ENCODE results near the gene NTRK2.
"Not testable (repeated sequence)": the region's sequence is repeated elsewhere in the genome, so short reads cannot be mapped to it uniquely, and the experiment has no call there.

NTRK2 gene

DNA sequence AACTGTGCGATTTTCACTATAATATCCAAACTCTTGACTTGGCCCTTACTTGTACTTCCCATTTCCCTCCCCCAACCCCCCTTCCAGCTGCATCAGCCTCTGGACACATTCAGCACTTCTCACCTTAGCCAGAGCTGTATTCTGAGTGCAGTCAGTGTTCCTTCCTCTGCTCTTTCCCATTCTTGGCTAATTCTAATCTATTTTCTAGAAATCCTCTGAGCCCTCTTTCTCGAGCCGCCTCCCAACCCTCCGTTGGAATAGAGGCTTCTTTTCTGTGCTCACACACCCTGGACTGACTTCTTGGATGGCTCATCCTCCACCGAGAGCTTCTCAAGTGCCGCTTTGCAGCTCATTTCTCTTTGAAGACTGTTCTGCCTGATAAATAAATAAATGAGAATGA lies 188.8 kb downstream of the NTRK2 start:
- DNase-seq, result no peak

DNA sequence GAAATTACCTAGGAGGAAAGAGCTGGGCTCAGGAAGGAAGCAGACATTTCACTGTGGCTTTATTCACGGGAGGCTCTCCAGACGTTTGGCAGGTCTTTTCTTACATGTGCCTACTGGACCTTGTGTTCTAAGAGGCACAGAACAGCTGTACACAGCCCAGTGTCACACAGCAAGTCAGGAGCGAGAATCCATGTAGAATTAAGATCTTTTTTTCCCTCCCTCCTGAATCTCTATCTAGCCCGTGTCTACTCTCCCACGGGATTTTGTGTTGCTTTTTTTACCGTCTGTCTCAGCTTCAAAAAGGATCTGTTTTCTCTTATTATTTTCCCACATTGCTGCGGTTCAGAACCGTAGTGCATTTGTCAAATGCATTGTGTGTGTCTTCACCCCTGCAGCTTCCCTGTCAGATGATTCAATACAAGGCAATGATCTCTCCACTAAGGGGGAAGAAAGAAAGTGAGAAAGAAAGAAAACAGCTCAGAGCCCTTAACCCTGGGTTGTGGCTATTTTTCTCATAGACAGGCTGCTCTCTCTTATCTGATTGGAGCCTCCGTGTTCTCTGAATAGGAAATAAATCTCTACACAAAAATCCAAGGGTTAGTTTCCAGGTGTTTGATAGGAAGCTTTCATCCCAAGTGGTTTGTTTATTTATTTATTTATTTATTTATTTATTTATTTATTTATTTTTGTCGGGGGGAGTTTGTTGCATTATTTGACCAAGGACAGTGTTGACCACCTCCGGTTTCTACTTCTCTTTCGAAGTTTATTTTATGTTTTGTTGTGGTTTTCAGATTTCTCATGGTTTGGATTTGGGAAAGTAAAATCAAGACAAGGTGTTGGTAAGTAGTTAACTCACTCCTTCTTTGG lies 191.0 kb downstream of the NTRK2 start:
- DNase-seq, result no peak

GRCh38 chr9:84861455-84861854 lies 191.9 kb downstream of the NTRK2 start:
- no peak for DNase-seq

GRCh38 chr9:84862308-84862707 lies 192.8 kb downstream of the NTRK2 start:
- DNase-seq, result no peak

DNA sequence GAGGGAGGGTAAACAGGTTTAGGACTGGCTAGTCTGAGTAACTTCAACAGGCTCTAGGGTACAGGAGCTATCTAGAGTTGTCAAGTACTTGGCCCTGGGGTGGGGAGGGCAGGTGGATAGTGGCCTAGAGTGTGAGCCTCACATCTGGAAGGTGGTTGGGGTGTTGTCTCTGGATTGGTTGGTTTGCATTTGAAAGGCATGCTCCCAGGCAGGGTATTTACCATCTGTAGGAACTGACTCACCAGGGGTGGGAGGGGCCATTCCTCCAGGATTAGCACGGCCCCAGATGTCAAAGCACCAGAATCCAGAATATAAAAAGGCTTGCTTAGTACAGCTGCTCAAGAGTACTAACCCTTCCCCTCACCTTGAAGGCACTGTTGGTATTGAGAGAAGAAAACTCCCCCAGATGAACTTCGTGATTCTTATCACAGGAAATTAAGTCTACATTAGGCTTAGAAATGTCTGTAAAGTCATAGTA lies 193.3 kb downstream of the NTRK2 start:
- DNase-seq, result no peak

GRCh38 chr9:84863372-84863771 lies 193.8 kb downstream of the NTRK2 start:
- DNase-seq, result no peak

DNA sequence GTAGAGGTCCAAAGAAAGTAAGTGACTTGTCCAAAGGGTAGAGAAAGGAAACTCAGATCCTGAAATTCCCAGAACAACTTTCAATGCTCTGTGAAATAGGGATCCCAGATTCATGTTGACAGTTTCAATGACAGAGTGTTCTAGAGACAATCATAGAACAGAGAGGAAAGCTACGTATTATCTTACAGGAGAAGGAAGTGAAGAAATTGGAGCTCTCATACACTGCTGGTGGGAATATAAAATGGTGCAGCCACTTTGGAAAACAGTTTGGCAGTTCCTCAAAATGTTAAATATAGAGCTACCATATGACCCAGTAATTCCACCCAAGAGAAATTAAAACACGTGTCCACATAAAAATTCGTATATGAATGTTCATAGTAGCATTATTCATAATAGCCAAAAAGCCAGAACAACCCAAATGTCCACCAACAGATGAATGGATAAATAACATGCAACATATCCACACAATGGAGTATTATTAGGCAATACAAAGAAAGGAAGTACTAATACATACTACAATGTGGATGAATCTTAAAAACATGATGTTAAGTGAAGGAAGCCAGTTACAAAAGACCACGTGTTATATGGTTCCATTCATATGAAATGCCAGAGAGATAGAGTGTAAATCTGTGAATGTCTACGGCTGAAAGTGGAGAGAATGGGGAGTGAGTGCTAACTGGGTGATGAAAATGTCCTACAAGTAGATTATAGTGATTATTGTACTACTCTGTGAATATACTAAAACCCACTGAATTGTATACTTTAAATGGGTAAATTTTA lies 197.1 kb downstream of the NTRK2 start:
- DNase-seq, result no peak

DNA sequence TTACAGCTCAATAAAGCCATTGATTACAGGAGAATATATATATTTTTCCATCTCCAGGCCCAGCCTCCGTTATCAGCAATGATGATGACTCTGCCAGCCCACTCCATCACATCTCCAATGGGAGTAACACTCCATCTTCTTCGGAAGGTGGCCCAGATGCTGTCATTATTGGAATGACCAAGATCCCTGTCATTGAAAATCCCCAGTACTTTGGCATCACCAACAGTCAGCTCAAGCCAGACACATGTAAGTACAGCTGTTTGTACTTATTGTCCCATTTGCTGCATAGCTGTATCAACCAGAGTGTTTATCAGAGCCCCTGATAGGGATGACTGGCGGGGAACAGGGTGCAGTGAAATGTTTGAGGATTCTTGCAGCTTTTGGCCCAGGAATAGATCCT lies 197.7 kb downstream of the NTRK2 start:
- DNase-seq, result no peak

- no peak for DNase-seq
Observed at GRCh38 chr9:84869091-84869490, 199.6 kb downstream of the NTRK2 start.

GRCh38 chr9:84871983-84872382 lies 202.5 kb downstream of the NTRK2 start:
- DNase-seq, result no peak

GRCh38 chr9:84874022-84874421 lies 204.5 kb downstream of the NTRK2 start:
- DNase-seq, result no peak

DNA sequence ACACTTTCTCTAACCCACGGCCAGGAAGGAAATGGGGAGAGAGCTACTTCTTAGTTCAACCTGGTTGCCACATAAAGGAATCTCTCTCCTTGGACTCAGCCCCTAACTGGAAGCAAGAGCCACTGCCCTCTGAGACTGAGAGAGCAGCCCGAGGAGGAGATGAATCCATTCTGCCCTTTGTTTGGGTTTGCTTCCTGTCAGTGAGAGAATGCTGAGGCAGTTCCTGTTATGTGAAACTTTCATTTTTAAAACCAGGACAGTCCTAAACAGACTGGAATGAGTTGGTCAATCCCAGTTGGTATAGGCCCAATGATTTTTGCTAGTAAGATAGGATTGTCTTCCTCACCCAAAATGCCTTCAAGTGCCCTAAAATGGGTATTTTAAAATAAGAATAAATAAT lies 205.1 kb downstream of the NTRK2 start:
- DNase-seq, result no peak

DNA sequence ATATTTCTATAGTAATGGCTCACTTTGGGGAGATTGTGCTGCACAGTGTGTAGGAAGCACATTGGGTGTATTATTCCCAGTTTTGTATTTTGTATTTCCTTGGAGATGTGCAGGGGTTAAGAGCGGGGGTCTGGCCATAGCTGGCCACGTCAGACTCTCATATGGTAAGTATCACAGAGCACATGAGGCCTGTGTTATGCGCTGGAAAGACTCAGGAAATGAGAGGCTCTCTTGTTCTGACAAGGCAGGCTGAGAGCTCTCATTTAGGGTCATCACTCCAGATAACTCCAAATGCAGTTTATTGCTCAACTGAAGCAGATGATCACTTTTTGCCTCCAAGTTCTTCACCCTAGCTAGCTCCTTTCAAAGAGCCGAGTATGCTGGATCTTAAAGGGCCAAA lies 205.7 kb downstream of the NTRK2 start:
- no peak for DNase-seq

- no peak for DNase-seq
Observed at GRCh38 chr9:84879631-84880030, 210.1 kb downstream of the NTRK2 start.

GRCh38 chr9:84880835-84881234 lies 211.3 kb downstream of the NTRK2 start:
- no peak for DNase-seq

DNA sequence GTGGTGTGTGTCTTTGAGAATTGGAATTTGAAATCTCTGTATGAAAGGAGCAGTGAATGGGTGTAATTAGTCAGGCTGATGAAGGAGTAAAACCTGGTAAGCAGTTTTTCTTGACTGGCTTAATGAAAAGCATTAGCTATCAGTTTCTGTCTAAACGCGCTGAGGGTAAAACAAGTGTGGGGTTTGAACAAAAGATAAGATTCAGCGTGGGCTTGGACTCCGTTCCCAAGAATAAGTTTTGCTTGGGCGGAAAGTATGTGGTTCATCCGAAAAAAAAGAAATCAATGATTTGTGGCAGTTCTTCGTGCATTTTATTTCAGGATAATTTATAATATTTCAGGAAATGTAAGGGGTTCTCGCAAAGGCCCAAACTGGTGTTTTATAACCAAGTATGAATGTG lies 217.3 kb downstream of the NTRK2 start:
- DNase-seq, result no peak

DNA sequence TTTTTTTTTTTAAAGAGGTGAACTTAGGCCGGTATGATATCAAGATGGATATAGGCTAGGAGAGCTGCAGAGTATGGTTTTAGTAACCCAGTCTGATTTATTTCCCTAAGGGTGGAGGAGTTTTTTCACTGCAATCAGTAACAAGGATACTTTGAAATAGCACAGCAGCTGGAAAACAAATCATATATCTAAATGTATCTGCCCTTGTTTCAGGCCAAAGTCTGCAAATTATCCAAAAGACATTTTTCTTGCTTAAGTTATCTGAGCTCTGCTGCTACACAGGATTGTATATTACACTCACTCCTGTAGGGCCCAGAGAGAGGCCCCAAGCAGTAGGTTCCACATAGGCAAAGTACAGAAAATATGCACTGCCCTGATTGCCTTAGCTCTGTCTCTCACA lies 222.4 kb downstream of the NTRK2 start:
- no peak for DNase-seq

- no peak for DNase-seq
Observed at GRCh38 chr9:84893419-84894128, 224.0 kb downstream of the NTRK2 start.

GRCh38 chr9:84894859-84895258 lies 225.3 kb downstream of the NTRK2 start:
- no peak for DNase-seq

DNA sequence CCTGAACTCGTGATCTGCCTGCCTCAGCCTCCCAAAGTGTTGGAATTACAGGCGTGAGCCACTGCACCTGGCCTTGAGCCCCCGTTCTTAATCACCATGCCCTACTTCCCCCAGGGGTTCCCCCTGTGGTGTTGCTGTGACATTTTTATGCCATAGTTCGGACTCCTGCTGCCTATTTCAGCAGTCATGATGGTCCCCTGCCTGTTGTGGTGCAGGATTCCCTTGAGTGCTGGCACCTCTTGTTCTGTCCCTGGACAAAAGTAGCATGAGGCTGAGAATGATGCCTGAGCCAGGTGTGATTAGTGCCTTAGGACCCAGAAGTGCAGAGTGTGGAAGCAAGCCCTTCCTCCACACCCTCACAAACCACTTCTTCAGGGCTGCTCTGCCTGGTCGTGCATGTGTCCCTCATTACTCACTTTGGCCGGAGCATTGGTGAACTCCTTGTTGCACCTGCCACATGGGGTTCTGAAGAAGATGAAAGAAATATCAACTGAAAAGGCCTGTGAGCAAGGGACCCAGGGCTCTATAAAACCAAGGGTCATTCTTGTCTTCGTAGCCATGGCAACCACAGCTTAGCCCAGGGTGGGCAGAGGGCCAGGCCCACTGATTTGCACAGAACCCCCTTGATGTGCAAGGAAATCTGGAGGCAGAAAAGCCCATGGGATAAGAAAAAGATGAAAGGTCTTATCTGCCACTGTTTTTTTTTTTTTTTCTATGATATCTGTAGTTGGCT lies 228.0 kb downstream of the NTRK2 start:
- DNase-seq, result no peak

GRCh38 chr9:84898188-84898587 lies 228.7 kb downstream of the NTRK2 start:
- no peak for DNase-seq

GRCh38 chr9:84898618-84899017 lies 229.1 kb downstream of the NTRK2 start:
- DNase-seq, result not testable (repeated sequence)

- no peak for DNase-seq
Observed at GRCh38 chr9:84899326-84899725, 229.8 kb downstream of the NTRK2 start.

Data from stimulated activated CD4-positive, alpha-beta T cell treated with anti-CD3 and anti-CD28 coated beads, Interleukin-15, amount 100 ng/mL, for 24 hours (primary cell).